SK-N-MC (cell line): Measurements from ENCODE around the gene LRBA.
"Not testable (repeated sequence)": the region's sequence is repeated elsewhere in the genome, so short reads cannot be mapped to it uniquely, and the experiment has no call there.

Experiments used
- DNase-seq: peaks from one replicate; pipeline ENCODE4 v3.0.0-alpha.2; 2011; ENCODE audit warnings: low read depth, low spot score
- H3K27ac ChIP-seq: fragments of 200-600 bp; sonication (generic); 2 replicates; pipeline ENCODE4 v1.5.1; 2016; ENCODE audit warnings: mixed run types
- H3K36me3 ChIP-seq: fragments of 200-600 bp; sonication (generic); 2 replicates; pipeline ENCODE4 v1.6.1; 2017; ENCODE audit warnings: antibody characterized with exemption, low read length, mixed read lengths; ENCODE audit not compliant: insufficient read depth
- H3K4me3 ChIP-seq: fragments of 200-600 bp; sonication (generic); 2 replicates; pipeline ENCODE4 v1.5.1; 2016
- H3K9ac ChIP-seq: fragments of 200-600 bp; sonication (generic); 2 replicates; pipeline ENCODE4 v1.8.0; 2017; ENCODE audit warnings: mixed run types, mixed read lengths; ENCODE audit not compliant: insufficient read length
- H3K9me3 ChIP-seq: fragments of 200-600 bp; sonication (generic); 2 replicates; pipeline ENCODE4 v1.6.1; 2017; ENCODE audit warnings: low read depth, mild to moderate bottlenecking, antibody characterized with exemption, low read length, moderate library complexity, mixed read lengths
- EZH2 ChIP-seq: fragments of 200-600 bp; sonication (generic); IDR thresholded peaks from one replicate; pipeline ENCODE4 v1.6.1; 2017; ENCODE audit warnings: antibody characterized with exemption
- FOXP2 ChIP-seq: optimal IDR thresholded peaks from 2 replicates; pipeline ENCODE3; 2011; ENCODE audit warnings: mild to moderate bottlenecking, moderate library complexity; ENCODE audit not compliant: insufficient read depth; ENCODE audit errors: extremely low read length, control extremely low read depth
- POLR2AphosphoS5 ChIP-seq: IDR thresholded peaks from 2 replicates; pipeline ENCODE4 v1.6.1; 2012; ENCODE audit warnings: mild to moderate bottlenecking, low read depth, low read length, borderline replicate concordance

Gene LRBA

GRCh38 chr4:150567070-150567469 is 448.0 kb downstream of the LRBA start:
- H3K36me3 ChIP-seq, result no peaks in the 10 kb centered on the region; the same call in 1 of the 2 replicates
- no peaks in the 10 kb centered on the region for H3K9me3 ChIP-seq
- no peak overlapping the region for H3K9ac ChIP-seq
- no peak for DNase-seq
- H3K27ac ChIP-seq, result no peak overlapping the region
- no peak overlapping the region for H3K4me3 ChIP-seq
- TF ChIP-seq POLR2AphosphoS5 (no peak), FOXP2 (no peak), EZH2 (no peak)

GRCh38 chr4:150564967-150565366 is 450.1 kb downstream of the LRBA start:
- H3K9ac ChIP-seq, H3K27ac ChIP-seq, H3K36me3 ChIP-seq, DNase-seq, H3K9me3 ChIP-seq, H3K4me3 ChIP-seq: not testable (repeated sequence)

- no peak overlapping the region for H3K9ac ChIP-seq
- H3K27ac ChIP-seq, result no peak overlapping the region
- no peaks in the 10 kb centered on the region; the same call in 1 of the 2 replicates for H3K36me3 ChIP-seq
- no peak for TF ChIP-seq FOXP2
- TF ChIP-seq EZH2, result no peak
- TF ChIP-seq POLR2AphosphoS5, result no peak
- no peak for DNase-seq
- H3K4me3 ChIP-seq, result no peak overlapping the region
- H3K9me3 ChIP-seq, result no peaks in the 10 kb centered on the region
These were observed 452.3 kb downstream of the LRBA start for GRCh38 chr4:150562751-150563150.

- no peak overlapping the region for H3K4me3 ChIP-seq
- TF ChIP-seq POLR2AphosphoS5, result no peak
- no peak for TF ChIP-seq FOXP2
- TF ChIP-seq EZH2, result no peak
- H3K9ac ChIP-seq, result no peak overlapping the region
- H3K36me3 ChIP-seq, result no peaks in the 10 kb centered on the region; the same call in 1 of the 2 replicates
- no peak overlapping the region for H3K27ac ChIP-seq
- DNase-seq, result no peak
- H3K9me3 ChIP-seq, result no peaks in the 10 kb centered on the region
These were observed 452.8 kb downstream of the LRBA start for GRCh38 chr4:150562250-150562649.

- no peaks in the 10 kb centered on the region for H3K9me3 ChIP-seq
- no peaks in the 10 kb centered on the region; the same call in 1 of the 2 replicates for H3K36me3 ChIP-seq
- TF ChIP-seq EZH2, result no peak
- no peak for TF ChIP-seq FOXP2
- no peak for TF ChIP-seq POLR2AphosphoS5
- no peak overlapping the region for H3K9ac ChIP-seq
- no peak for DNase-seq
- H3K4me3 ChIP-seq, result no peak overlapping the region
- no peak overlapping the region for H3K27ac ChIP-seq
These were observed 453.8 kb downstream of the LRBA start for GRCh38 chr4:150561143-150561737.

- not testable (repeated sequence) for H3K36me3 ChIP-seq, H3K27ac ChIP-seq, H3K9ac ChIP-seq, H3K4me3 ChIP-seq, H3K9me3 ChIP-seq, DNase-seq
These were observed 457.3 kb downstream of the LRBA start for GRCh38 chr4:150557811-150558210.

- no peak for DNase-seq
- H3K4me3 ChIP-seq, result no peak overlapping the region
- H3K9me3 ChIP-seq, result no peaks in the 10 kb centered on the region
- no peak overlapping the region for H3K9ac ChIP-seq
- TF ChIP-seq EZH2, result no peak
- TF ChIP-seq FOXP2, result no peak
- no peak for TF ChIP-seq POLR2AphosphoS5
- H3K36me3 ChIP-seq, result no peaks in the 10 kb centered on the region
- no peak overlapping the region for H3K27ac ChIP-seq
These were observed 467.8 kb downstream of the LRBA start for GRCh38 chr4:150547154-150547838.

GRCh38 chr4:150546286-150546685 is 468.8 kb downstream of the LRBA start:
- H3K4me3 ChIP-seq, result no peak overlapping the region
- TF ChIP-seq FOXP2, result no peak
- TF ChIP-seq POLR2AphosphoS5, result no peak
- no peak for TF ChIP-seq EZH2
- no peak overlapping the region for H3K27ac ChIP-seq
- no peak for DNase-seq
- no peaks in the 10 kb centered on the region for H3K36me3 ChIP-seq
- H3K9me3 ChIP-seq, result no peaks in the 10 kb centered on the region
- H3K9ac ChIP-seq, result no peak overlapping the region

GRCh38 chr4:150543042-150543441 is 472.0 kb downstream of the LRBA start:
- Histone ChIP-seq H3K27ac (no peak overlapping the region), H3K9me3 (no peaks in the 10 kb centered on the region), H3K9ac (no peak overlapping the region), H3K4me3 (no peak overlapping the region), H3K36me3 (no peaks in the 10 kb centered on the region)
- TF ChIP-seq POLR2AphosphoS5 (no peak), FOXP2 (no peak), EZH2 (no peak)
- DNase-seq, result no peak
